Measurements from ENCODE around the gene BCAS3.

Gene BCAS3

DNA sequence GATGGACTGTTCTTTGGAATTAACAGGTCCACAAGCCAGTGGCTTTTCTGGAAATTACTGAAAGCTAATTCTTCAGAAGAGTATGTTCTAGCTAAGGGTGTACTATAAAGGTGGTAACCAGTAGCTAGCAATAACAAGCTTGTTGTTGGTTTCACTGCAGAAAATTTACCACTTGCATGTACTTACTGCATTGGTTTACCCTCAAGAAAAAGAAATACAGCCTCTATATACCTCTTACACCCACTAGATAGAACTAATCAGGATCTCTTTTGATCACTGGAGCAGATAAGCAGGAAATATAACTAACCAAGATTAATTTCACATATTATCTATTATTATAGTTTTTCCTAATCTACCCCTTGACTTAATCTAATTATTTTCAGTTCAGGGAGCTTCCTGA, 537.1 kb downstream of the BCAS3 start:
- H3K4me2 ChIP-seq (ENCODE audit: low read length): no peak overlapping the region
- H3K4me3 ChIP-seq (ENCODE audit: low read depth, low read length): no peak overlapping the region
- no peaks in the 10 kb centered on the region for H3K9me3 ChIP-seq (ENCODE audit: control insufficient read depth, low read length)
- H2AFZ ChIP-seq: no peak overlapping the region
- no peaks in the 10 kb centered on the region for H3K79me2 ChIP-seq
- H3K27me3 ChIP-seq (ENCODE audit: control insufficient read depth, insufficient read depth, low read length): no peaks in the 10 kb centered on the region
- H3K36me3 ChIP-seq (ENCODE audit: control insufficient read depth, insufficient read depth, low read length): no peaks in the 10 kb centered on the region
- peaks cover 5% of the 10 kb centered on the region for H3K4me1 ChIP-seq
- no peak overlapping the region for H3K9ac ChIP-seq
- no peak overlapping the region for H3K27ac ChIP-seq
- no peak for TF ChIP-seq CTCF (IDR thresholded peaks at IDR 0.05)

DNA sequence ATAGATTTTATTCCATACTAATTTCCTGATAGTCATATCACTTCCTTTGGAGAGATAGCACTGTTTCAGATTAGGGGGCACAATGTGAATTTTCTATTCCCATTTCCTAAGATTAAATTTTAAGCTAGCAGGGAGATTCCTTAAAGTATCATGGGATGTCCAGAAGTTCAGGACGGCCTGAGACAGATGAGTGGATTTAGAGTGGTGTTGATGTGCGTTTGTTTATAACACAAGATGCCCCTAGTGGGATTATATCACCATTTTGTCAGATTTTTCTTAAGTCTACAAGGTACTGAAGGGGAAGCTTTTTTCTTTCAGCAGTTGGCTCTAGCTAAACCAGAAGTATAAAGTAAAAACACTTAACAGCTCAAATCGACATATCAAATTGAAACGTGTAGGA, 538.4 kb downstream of the BCAS3 start:
- Histone ChIP-seq H3K9me3 (ENCODE audit: control insufficient read depth, low read length) (no peaks in the 10 kb centered on the region), H3K4me3 (ENCODE audit: low read depth, low read length) (no peak overlapping the region), H3K4me2 (ENCODE audit: low read length) (no peak overlapping the region), H3K36me3 (ENCODE audit: control insufficient read depth, insufficient read depth, low read length) (no peaks in the 10 kb centered on the region), H2AFZ (no peak overlapping the region), H3K9ac (no peak overlapping the region), H3K79me2 (no peaks in the 10 kb centered on the region), H3K4me1 (peaks cover 3% of the 10 kb centered on the region), H3K27me3 (ENCODE audit: control insufficient read depth, insufficient read depth, low read length) (no peaks in the 10 kb centered on the region), H3K27ac (no peak overlapping the region)
- no peak for TF ChIP-seq CTCF (IDR thresholded peaks at IDR 0.05)

DNA sequence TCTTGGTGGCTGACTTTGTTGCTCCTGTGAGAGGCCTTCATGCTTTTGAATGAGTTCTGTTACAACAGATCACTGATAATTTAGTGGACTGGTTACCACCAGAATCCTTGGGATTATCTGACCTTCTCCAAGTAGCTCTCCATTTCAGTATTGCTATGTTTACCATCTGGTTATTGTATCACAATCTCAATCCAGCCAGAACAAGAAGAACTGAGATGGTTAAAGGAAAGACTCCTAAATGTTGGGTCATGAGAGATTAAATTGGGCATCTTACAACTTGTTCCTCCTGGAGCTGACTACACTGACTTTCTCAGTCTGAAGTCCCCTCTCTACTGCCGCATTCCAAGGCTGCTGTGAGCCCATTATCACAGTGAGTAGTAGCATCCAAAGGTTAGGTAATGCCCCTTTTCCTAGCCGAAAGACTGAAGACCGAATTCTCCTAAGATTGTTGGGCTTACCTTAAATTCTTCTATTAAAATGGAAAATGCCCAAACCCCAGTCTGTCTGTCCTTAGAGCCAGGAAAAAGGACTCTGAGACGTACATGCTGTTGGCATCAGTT, 540.3 kb downstream of the BCAS3 start:
- Histone ChIP-seq H3K27ac (no peak overlapping the region), H3K4me2 (ENCODE audit: low read length) (no peak overlapping the region)

GRCh38 chr17:61218438-61218837, 540.8 kb downstream of the BCAS3 start:
- peaks cover 3% of the 10 kb centered on the region for H3K4me1 ChIP-seq

More for the DNA sequence above, 540.3 kb downstream of the BCAS3 start:
- Histone ChIP-seq H3K9me3 (ENCODE audit: control insufficient read depth, low read length) (no peaks in the 10 kb centered on the region), H3K36me3 (ENCODE audit: control insufficient read depth, insufficient read depth, low read length) (no peaks in the 10 kb centered on the region), H2AFZ (no peak overlapping the region), H3K9ac (no peak overlapping the region), H3K4me1 (peaks cover 3% of the 10 kb centered on the region), H3K27me3 (ENCODE audit: control insufficient read depth, insufficient read depth, low read length) (no peaks in the 10 kb centered on the region), H3K79me2 (no peaks in the 10 kb centered on the region), H3K4me3 (ENCODE audit: low read depth, low read length) (no peak overlapping the region)
- no peak for TF ChIP-seq CTCF (IDR thresholded peaks at IDR 0.05)

More at GRCh38 chr17:61218438-61218837, 540.8 kb downstream of the BCAS3 start:
- no peak overlapping the region for H2AFZ ChIP-seq
- no peak overlapping the region for H3K4me2 ChIP-seq (ENCODE audit: low read length)
- H3K27ac ChIP-seq: no peak overlapping the region
- no peaks in the 10 kb centered on the region for H3K36me3 ChIP-seq (ENCODE audit: control insufficient read depth, insufficient read depth, low read length)
- no peak overlapping the region for H3K4me3 ChIP-seq (ENCODE audit: low read depth, low read length)
- no peaks in the 10 kb centered on the region for H3K27me3 ChIP-seq (ENCODE audit: control insufficient read depth, insufficient read depth, low read length)
- no peak for TF ChIP-seq CTCF (IDR thresholded peaks at IDR 0.05)
- no peaks in the 10 kb centered on the region for H3K9me3 ChIP-seq (ENCODE audit: control insufficient read depth, low read length)
- H3K79me2 ChIP-seq: no peaks in the 10 kb centered on the region
- no peak overlapping the region for H3K9ac ChIP-seq
